Measurements from ENCODE around the gene PTPN11. TPM values are rescaled to one million over a fixed set of nuclear protein-coding genes. Genes with fewer than 3 reads are reported as not detected.
"Not testable (repeated sequence)": the region's sequence is repeated elsewhere in the genome, so short reads cannot be mapped to it uniquely, and the experiment has no call there.

Gene PTPN11
- polyA plus RNA-seq, 3 donors: 11.1 to 41.9 (median 28.8) TPM

DNA sequence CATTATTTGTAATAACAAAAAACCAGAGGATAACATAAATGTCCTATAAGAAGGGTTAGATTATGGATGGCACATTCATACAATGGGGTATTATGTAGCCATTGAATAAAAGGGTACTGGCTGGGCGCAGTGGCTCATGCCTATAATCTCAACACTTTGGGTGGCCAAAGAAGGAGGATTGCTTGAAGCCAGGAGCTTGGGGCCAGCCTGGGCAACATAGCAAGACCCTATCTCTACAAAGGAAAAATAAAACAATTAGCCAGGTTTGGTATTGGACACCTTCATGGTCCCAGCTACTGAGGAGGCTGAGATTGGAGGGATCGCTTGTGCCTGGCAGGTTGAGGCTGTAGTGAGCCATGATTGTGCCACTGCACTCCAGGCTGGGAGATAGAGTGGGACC, 14.8 kb downstream of the PTPN11 start:
- Histone ChIP-seq H3K27ac (ENCODE audit: low read depth in 1 of 2, low read length in 2 of 2) (no peak overlapping the region), H3K4me3 (replicated peaks in 1 of 3; ENCODE audit: low read depth in 2 of 3, low read length in 3 of 3) (no peak overlapping the region), H3K36me3 (replicated peaks in 1 of 2; ENCODE audit: control insufficient read depth in 1 of 2, insufficient read depth in 2 of 2, low read length in 2 of 2) (no peaks in the 10 kb centered on the region), H3K4me2 (replicated peaks; ENCODE audit: extremely low read depth, low read length, poor library complexity, severe bottlenecking) (no peak overlapping the region), H3K9ac (ENCODE audit: insufficient read depth, low read length, poor library complexity, severe bottlenecking) (no peak overlapping the region), H3K27me3 (ENCODE audit: control insufficient read depth in 2 of 2, insufficient read depth in 2 of 2, low read length in 2 of 2) (no peaks in the 10 kb centered on the region), H2AFZ (ENCODE audit: insufficient read depth, low read depth, low read length, poor library complexity, severe bottlenecking) (no peak overlapping the region), H3K9me3 (replicated peaks in 1 of 2; ENCODE audit: control insufficient read depth in 1 of 2, insufficient read depth in 1 of 2, low read length in 2 of 2) (no peaks in the 10 kb centered on the region), H4K20me1 (ENCODE audit: insufficient read depth, low read length) (peaks cover 77% of the 10 kb centered on the region), H3K4me1 (ENCODE audit: control insufficient read depth in 1 of 2, insufficient read depth in 2 of 2, low read length in 2 of 2) (no peaks in the 10 kb centered on the region), H3K79me2 (ENCODE audit: insufficient read depth, low read length) (peaks cover 84% of the 10 kb centered on the region)
- Mint-ChIP-seq H3K36me3 (peaks cover 5 to 30% of the 10 kb centered on the region in 2 donors), H3K4me3 (no peak overlapping the region), H3K27ac (peak overlapping the region in 1 of 7 donors; percentile 54), H3K9me3 (no peaks in the 10 kb centered on the region), H3K4me1 (peaks cover 5% of the 10 kb centered on the region), H3K27me3 (ENCODE audit: low read depth in 3 of 3) (peaks cover 0 to 2% (median 0%) of the 10 kb centered on the region in 3 donors)
- no peak for DNase-seq
- WGBS (ENCODE audit: insufficient coverage): no CpG with 5 or more reads among the region's 2 CpGs
- TF ChIP-seq CTCF (IDR thresholded peaks at IDR 0.05): no peak
- intact Hi-C loops (cut with micrococcal nuclease): no loop called here

- not testable (repeated sequence) for H3K4me3 Mint-ChIP-seq, H3K9me3 Mint-ChIP-seq
Measured at GRCh38 chr12:112438645-112439044, 19.9 kb downstream of the PTPN11 start.

More at GRCh38 chr12:112438645-112439044, 19.9 kb downstream of the PTPN11 start:
- H3K4me1 ChIP-seq (ENCODE audit: control insufficient read depth in 1 of 2, insufficient read depth in 2 of 2, low read length in 2 of 2); intact Hi-C loops (cut with micrococcal nuclease); H3K4me3 ChIP-seq (replicated peaks in 1 of 3; ENCODE audit: low read depth in 2 of 3, low read length in 3 of 3); H3K4me1 Mint-ChIP-seq; H3K27me3 ChIP-seq (ENCODE audit: control insufficient read depth in 2 of 2, insufficient read depth in 2 of 2, low read length in 2 of 2); H3K27me3 Mint-ChIP-seq (ENCODE audit: low read depth in 3 of 3); H3K9me3 ChIP-seq (replicated peaks in 1 of 2; ENCODE audit: control insufficient read depth in 1 of 2, insufficient read depth in 1 of 2, low read length in 2 of 2); H2AFZ ChIP-seq (ENCODE audit: insufficient read depth, low read depth, low read length, poor library complexity, severe bottlenecking); H3K4me2 ChIP-seq (replicated peaks; ENCODE audit: extremely low read depth, low read length, poor library complexity, severe bottlenecking); H3K27ac ChIP-seq (ENCODE audit: low read depth in 1 of 2, low read length in 2 of 2); H3K9ac ChIP-seq (ENCODE audit: insufficient read depth, low read length, poor library complexity, severe bottlenecking); H3K36me3 ChIP-seq (replicated peaks in 1 of 2; ENCODE audit: control insufficient read depth in 1 of 2, insufficient read depth in 2 of 2, low read length in 2 of 2); H3K27ac Mint-ChIP-seq; DNase-seq: not testable (repeated sequence)
- peaks cover 5 to 15% of the 10 kb centered on the region in 2 donors for H3K36me3 Mint-ChIP-seq
- H4K20me1 ChIP-seq (ENCODE audit: insufficient read depth, low read length): peaks cover 50% of the 10 kb centered on the region
- no CpG with 5 or more reads among the region's 1 CpG for WGBS (ENCODE audit: insufficient coverage)
- peaks cover 78% of the 10 kb centered on the region for H3K79me2 ChIP-seq (ENCODE audit: insufficient read depth, low read length)

All from CD14-positive monocyte (primary cell).